ENCODE data around the gene WNT7B.

The WNT7B gene

DNA sequence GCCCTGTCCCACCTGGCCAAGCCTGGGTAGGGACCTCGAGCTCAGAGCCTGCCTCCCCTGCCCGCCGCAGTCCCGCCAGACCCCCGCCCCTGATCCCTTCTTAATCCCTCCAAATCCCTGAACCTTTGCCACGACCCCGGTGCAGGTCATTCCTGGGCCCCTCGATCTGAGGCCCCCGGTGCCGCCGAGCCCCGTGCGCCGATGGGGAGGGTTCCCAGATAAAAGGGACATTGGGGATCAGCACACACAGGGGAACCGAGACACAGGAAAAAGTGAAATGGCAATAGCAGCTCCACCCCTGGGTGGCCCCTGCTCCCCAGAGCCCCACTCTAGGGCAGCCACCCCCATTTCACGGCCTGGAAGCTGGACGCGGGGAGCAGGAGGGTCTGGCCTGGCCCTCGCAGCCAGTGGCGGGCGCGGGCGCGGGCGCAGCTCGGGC lies 1.3 kb upstream of the WNT7B start:
- no peak for DNase-seq (ENCODE audit: extremely low spot score)
- no peak for TF ChIP-seq ARNT (IDR thresholded peaks at IDR 0.05)
- TF ChIP-seq SP1 (IDR thresholded peaks at IDR 0.05) = no peak
- no peak for TF ChIP-seq FOXM1 (IDR thresholded peaks at IDR 0.05; ENCODE audit: borderline replicate concordance)
- no peak for TF ChIP-seq FOXK2 (IDR thresholded peaks at IDR 0.05)
- no peak for TF ChIP-seq FOXA1 (IDR thresholded peaks at IDR 0.05)
- TF ChIP-seq LEF1 (IDR thresholded peaks at IDR 0.05; ENCODE audit: borderline replicate concordance) = no peak
- no peak for TF ChIP-seq BHLHE40 (IDR thresholded peaks at IDR 0.05; ENCODE audit: borderline replicate concordance)
- no peak for TF ChIP-seq ZNF384 (IDR thresholded peaks at IDR 0.05)
- TF ChIP-seq NFRKB (IDR thresholded peaks at IDR 0.05) = no peak
- TF ChIP-seq, protein P1, sequence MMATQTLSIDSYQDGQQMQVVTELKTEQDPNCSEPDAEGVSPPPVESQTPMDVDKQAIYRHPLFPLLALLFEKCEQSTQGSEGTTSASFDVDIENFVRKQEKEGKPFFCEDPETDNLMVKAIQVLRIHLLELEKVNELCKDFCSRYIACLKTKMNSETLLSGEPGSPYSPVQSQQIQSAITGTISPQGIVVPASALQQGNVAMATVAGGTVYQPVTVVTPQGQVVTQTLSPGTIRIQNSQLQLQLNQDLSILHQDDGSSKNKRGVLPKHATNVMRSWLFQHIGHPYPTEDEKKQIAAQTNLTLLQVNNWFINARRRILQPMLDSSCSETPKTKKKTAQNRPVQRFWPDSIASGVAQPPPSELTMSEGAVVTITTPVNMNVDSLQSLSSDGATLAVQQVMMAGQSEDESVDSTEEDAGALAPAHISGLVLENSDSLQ (IDR thresholded peaks at IDR 0.05) = no peak
- POLR2A ChIA-PET = interaction anchor here (1.5 kb wide), 1 partner anchor 80 kb away, joined by 3 read pairs; no protein-coding TSS in a partner anchor
- CTCF ChIA-PET = interaction anchor here (0.7 to 0.8 kb wide), 3 partner anchors 38 to 139 kb away, joined by 3 read pairs; no protein-coding TSS in a partner anchor

DNA sequence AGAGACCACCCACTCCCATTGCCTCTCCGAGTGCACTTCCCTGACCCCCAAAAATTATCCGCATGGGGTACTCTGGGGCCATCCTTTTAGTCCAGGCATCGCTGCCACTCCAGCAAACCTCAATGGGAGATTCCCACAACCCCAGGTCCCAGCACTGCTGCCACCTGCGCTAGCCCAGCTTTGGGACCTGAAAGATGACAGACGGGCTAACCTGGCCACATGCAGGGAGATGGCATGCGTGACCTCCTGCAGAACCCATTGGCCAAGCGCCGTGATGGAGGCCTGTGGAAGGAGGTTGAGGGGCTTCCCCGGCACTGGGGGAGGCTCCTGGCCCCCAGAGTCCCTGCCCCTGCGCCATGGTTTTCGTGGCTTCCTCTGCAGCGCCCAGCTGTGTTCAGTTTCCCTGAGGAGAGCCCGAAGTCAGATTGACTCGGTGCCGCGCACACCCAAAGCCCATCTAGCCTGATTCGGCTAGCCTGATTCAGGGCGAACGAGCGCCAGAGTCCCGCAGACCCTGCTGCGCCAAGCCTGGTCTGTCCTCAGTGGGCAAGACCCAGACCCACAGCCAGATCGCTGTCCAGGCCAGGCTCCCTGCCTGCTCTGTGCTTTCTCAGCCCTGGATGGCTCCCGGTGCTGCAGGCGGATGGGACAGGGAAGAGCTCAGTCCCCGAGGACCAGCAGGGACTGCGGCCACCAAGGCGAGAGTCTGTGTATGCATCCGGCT lies 751 bp upstream of the WNT7B start:
- CTCF ChIA-PET = interaction anchor here (0.6 to 0.8 kb wide), 4 partner anchors 10 to 139 kb away, joined by 3 read pairs; no protein-coding TSS in a partner anchor
- TF ChIP-seq TARDBP (IDR thresholded peaks at IDR 0.05) (no peak), SP1 (IDR thresholded peaks at IDR 0.05) (no peak), CTBP1 (IDR thresholded peaks at IDR 0.05; ENCODE audit: borderline replicate concordance) (no peak), BHLHE40 (IDR thresholded peaks at IDR 0.05; ENCODE audit: borderline replicate concordance) (no peak), L3MBTL2 (conservative IDR thresholded peaks at IDR 0.05) (no peak), HDGF (IDR thresholded peaks at IDR 0.05; ENCODE audit: borderline replicate concordance) (no peak), SUZ12 (IDR thresholded peaks at IDR 0.05) (no peak), FOXK2 (IDR thresholded peaks at IDR 0.05) (no peak), ZNF384 (IDR thresholded peaks at IDR 0.05) (no peak)
- TF ChIP-seq, protein P1 (IDR thresholded peaks at IDR 0.05) = no peak
- DNase-seq (ENCODE audit: extremely low spot score) = no peak
- POLR2A ChIA-PET = interaction anchor here (1.5 kb wide), 1 partner anchor 80 kb away, joined by 3 read pairs; no protein-coding TSS in a partner anchor

DNA sequence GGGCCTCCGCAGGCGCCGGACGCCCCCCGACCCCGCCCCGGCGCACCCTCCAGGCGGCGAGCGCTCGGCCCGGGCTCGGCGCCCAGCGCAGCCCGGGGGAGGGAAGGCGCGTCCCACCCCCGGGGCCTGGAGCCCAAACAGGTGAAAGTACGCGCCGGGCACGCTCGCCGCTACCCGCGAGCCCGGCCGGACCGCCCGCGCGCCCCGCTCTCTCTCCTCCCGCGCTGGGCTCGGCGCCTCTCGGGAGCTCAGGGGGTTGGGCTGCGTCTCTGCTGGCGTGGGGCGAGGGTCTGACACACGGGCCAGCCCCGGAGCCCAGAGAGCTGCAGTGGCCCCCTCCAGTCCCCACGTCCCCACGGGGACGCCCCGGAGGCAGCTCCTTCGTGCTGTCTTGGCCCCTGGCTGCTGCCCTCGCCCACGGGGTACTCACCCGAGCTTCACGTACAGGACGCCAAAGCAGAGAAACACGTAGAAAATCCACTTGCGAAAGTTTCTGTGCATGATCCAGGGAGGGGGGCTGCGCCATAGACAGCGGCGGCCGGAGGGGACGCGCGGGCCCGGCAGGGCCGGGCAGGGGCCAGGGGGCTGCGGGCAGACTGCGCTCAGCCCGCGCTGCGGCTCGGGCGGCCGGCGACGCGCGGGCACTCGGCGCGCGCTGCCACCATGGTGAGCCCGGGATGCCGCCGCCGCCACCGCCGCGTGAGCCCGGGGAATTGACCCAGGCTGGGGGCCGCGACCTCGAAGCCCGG lies 534 bp downstream of the WNT7B start:
- TF ChIP-seq ZNF384 (IDR thresholded peaks at IDR 0.05) = no peak
- CTCF ChIA-PET = interaction anchor here (1.1 kb wide), 1 partner anchor 53 kb away, joined by 3 read pairs; no protein-coding TSS in a partner anchor
- DNase-seq (ENCODE audit: extremely low spot score) = no peak
- POLR2A ChIA-PET = no interaction called here

DNA sequence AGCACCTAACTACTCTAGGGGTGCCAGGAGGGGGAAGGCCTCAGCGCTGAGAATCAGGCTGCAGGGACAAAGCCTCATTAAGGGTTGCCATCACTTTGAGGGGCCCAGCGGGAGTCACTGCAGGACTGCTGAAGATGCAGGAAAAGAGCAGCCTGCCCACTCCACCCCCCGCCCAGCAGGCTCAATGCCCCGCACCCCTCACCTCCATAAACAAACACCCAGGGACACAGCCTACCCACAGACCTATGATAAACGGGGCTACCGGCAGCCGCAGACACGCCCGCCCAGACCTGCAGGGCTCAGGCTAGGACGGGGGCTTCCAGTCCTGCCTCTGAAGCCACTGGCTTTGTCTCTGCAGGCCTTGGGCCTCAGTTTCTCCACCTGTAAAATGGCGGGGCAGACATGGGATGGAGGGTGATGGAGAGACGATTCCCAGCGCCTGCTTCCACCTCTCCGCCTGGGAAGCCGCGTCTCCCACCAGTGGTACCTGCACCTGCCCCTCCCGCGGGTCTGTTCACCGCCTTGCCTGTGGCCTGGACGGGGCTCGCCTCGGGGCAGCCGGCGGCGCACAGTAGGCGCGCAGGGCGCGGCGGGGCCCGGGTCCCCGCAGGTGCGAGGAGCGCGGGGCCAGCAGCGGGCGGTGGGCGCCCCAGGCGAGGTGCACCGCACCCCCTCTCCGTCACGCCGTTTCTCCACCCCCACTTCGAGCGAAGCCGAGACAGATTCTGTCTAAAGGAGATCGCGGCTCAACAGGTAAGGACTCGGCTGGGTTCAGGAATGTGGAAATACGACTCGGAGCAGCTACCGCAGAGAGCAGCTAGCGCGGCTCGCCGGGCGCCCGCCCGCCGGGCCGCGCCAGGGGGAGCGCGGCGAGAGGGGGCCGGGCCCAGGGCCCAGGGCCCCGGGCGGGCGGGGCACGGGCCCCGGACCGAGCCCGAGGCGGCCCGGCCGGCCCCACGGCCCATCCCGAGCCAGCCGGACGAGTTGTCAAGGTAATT lies 1.5 kb downstream of the WNT7B start:
- ChIA-PET POLR2A (no interaction called here), CTCF (interaction anchor here (0.6 to 1.1 kb wide), 2 partner anchors 52 to 397 kb away, joined by 3 read pairs; no protein-coding TSS in a partner anchor)
- no peak for DNase-seq (ENCODE audit: extremely low spot score)
- TF ChIP-seq ZNF384 (IDR thresholded peaks at IDR 0.05) = no peak
- TF ChIP-seq BHLHE40 (IDR thresholded peaks at IDR 0.05; ENCODE audit: borderline replicate concordance) = no peak
- TF ChIP-seq ARNT (IDR thresholded peaks at IDR 0.05) = no peak
- no peak for TF ChIP-seq SP1 (IDR thresholded peaks at IDR 0.05)
- no peak for TF ChIP-seq CTBP1 (IDR thresholded peaks at IDR 0.05; ENCODE audit: borderline replicate concordance)
- TF ChIP-seq LEF1 (IDR thresholded peaks at IDR 0.05; ENCODE audit: borderline replicate concordance) = no peak
- TF ChIP-seq, protein P1 (IDR thresholded peaks at IDR 0.05) = no peak
- no peak for TF ChIP-seq SUZ12 (IDR thresholded peaks at IDR 0.05)
- no peak for TF ChIP-seq FOXM1 (IDR thresholded peaks at IDR 0.05; ENCODE audit: borderline replicate concordance)
- TF ChIP-seq HDGF (IDR thresholded peaks at IDR 0.05; ENCODE audit: borderline replicate concordance) = no peak
- TF ChIP-seq TARDBP (IDR thresholded peaks at IDR 0.05) = no peak
- no peak for TF ChIP-seq FOXA1 (IDR thresholded peaks at IDR 0.05)
- no peak for TF ChIP-seq L3MBTL2 (conservative IDR thresholded peaks at IDR 0.05)
- TF ChIP-seq NFRKB (IDR thresholded peaks at IDR 0.05) = no peak
- no peak for TF ChIP-seq ELF4 (IDR thresholded peaks at IDR 0.05)
- no peak for TF ChIP-seq FOXK2 (IDR thresholded peaks at IDR 0.05)

DNA sequence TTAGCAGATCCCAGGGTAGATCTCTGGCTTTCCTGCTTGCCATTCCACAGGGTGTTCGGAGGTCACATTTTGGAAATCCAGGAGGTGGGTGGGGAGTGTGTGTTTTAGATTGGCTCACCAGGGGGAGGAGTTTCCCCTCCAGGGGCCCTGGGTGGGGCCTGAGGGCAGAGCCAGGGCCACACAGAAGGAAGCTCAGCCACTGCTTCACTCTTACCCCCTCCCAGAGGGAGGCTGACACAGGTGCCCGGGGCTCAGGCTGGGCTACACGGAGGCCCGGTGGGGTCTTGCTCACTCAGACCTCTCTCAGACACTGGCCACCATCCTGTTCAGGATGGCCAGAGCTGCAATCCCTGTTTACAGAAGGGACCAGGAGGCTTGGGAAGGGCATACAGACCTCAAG lies 2.5 kb downstream of the WNT7B start:
- no peak for DNase-seq (ENCODE audit: extremely low spot score)
- ChIA-PET POLR2A (no interaction called here), CTCF (interaction anchor here (0.6 kb wide), 2 partner anchors 355 to 397 kb away, joined by 3 to 9 read pairs; no protein-coding TSS in a partner anchor)
- no peak for TF ChIP-seq ARNT (IDR thresholded peaks at IDR 0.05)

All from HEK293T (cell line).